Karpas-422 (cell line): Measurements from ENCODE around the gene PBRM1. TPM values are rescaled to one million over a fixed set of nuclear protein-coding genes. Genes with fewer than 3 reads are reported as not detected.

Experiments used
- DNase-seq: peaks from one replicate; pipeline ENCODE4 v3.0.0-alpha.2; 2015
- H2AFZ ChIP-seq: fragments of 200-600 bp; sonication (generic); 2 replicates; pipeline ENCODE4 v1.6.1; 2014; ENCODE audit warnings: antibody characterized with exemption, low read length, mixed read lengths
- H3K27ac ChIP-seq: fragments of 200-600 bp; sonication (generic); 2 replicates; pipeline ENCODE4 v1.5.1; 2014; ENCODE audit warnings: mild to moderate bottlenecking, low read length, moderate library complexity
- H3K27me3 ChIP-seq: fragments of 200-600 bp; sonication (generic); 2 replicates; pipeline ENCODE4 v1.6.1; 2014; ENCODE audit warnings: low read length, mixed read lengths
- H3K36me3 ChIP-seq: fragments of 200-600 bp; sonication (generic); 2 replicates; pipeline ENCODE4 v1.6.1; 2014; ENCODE audit warnings: low read length, mixed read lengths; ENCODE audit not compliant: insufficient read depth
- H3K4me1 ChIP-seq: fragments of 200-600 bp; sonication (generic); 2 replicates; pipeline ENCODE4 v1.6.1; 2014; ENCODE audit warnings: mild to moderate bottlenecking, low read length, mixed read lengths
- H3K4me2 ChIP-seq: fragments of 200-600 bp; sonication (generic); 2 replicates; pipeline ENCODE4 v1.6.1; 2014; ENCODE audit warnings: low read length, low read depth, mild to moderate bottlenecking; ENCODE audit not compliant: poor library complexity, severe bottlenecking
- H3K4me3 ChIP-seq: fragments of 200-600 bp; sonication (generic); 2 replicates; pipeline ENCODE4 v1.5.1; 2014; ENCODE audit warnings: mild to moderate bottlenecking, antibody characterized with exemption, low read length, mixed read lengths
- H3K79me2 ChIP-seq: fragments of 200-600 bp; sonication (generic); 2 replicates; pipeline ENCODE4 v1.6.1; 2014; ENCODE audit warnings: mild to moderate bottlenecking, low read length, mixed read lengths
- H3K9ac ChIP-seq: fragments of 200-600 bp; sonication (generic); 2 replicates; pipeline ENCODE4 v1.6.0; 2014; ENCODE audit warnings: low read length
- H3K9me2 ChIP-seq: fragments of 200-600 bp; sonication (generic), shearing (Covaris generic); replicated peaks from 2 replicates; pipeline ENCODE4 v1.6.0; 2014; ENCODE audit warnings: mild to moderate bottlenecking, low read length, moderate library complexity; ENCODE audit not compliant: insufficient read depth
- H3K9me3 ChIP-seq: fragments of 300-700, 200-600 bp; sonication (generic); 2 replicates; pipeline ENCODE4 v1.6.1; 2014; ENCODE audit warnings: low read length, mixed read lengths
- H4K20me1 ChIP-seq: fragments of 200-600 bp; sonication (generic); 2 replicates; pipeline ENCODE4 v1.6.1; 2014; ENCODE audit warnings: mild to moderate bottlenecking, antibody characterized with exemption, low read length, low read depth; ENCODE audit not compliant: insufficient read depth
- total RNA-seq: library from RNA; depleted of rRNA; stranded (reverse); fragments of >200 nt; shearing (Covaris generic); gene quantifications from 2 replicates; pipeline ENCODE4 v1.2.3, GENCODE V29; 2014; ENCODE audit warnings: low replicate concordance

The PBRM1 gene
- total RNA-seq, 1 experiment from 2014 or later = 53.3 TPM

DNA sequence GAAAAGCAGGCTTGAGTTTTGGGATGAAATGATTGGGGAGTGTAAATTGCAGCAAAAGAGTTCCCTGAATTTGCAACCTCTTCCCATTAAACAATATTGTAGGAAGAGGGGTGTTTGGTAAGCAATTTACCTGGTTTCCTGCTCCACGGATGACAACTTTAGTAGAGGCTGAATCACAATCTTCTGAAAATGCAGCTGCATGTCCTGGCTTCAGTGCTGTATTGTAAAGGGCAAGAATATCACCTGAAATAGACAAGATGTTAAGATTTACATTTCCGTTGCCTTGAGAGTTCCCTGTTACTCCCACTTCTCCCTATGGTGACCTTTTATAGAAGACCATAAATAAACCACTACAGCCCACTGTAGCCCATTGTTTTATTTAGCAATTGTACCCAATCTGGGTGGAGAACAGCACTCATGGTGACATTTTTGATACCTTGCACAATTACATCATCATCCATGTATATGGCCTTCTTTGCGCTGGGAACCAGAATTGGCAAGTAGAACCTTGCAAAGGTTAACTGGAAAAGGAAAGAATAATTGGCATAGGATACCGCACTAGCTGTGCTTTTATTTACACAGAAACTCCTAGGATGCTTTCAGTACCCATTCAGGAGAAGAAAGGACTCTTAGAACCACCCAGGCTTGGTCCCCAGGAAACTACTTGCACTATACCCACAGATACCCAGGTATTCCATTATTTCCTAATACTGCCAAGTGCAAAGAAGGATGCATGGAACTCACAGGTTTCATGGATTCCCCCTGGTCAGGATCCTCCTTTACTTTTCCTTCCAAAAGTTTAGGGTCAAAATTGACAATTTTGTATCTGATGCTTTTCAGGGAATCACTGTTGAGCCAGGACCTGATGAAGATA lies 10.3 kb upstream of the PBRM1 start:
- Histone ChIP-seq H3K36me3 (peaks cover 54% of the 10 kb centered on the region), H3K9me2 (no peaks in the 10 kb centered on the region), H3K4me3 (no peak overlapping the region), H3K27me3 (no peaks in the 10 kb centered on the region), H3K9me3 (no peaks in the 10 kb centered on the region), H3K9ac (no peak overlapping the region), H3K27ac (no peak overlapping the region), H2AFZ (no peak overlapping the region), H4K20me1 (no peaks in the 10 kb centered on the region), H3K79me2 (peaks cover 7% of the 10 kb centered on the region), H3K4me2 (no peak overlapping the region), H3K4me1 (no peaks in the 10 kb centered on the region)
- DNase-seq = no peak

DNA sequence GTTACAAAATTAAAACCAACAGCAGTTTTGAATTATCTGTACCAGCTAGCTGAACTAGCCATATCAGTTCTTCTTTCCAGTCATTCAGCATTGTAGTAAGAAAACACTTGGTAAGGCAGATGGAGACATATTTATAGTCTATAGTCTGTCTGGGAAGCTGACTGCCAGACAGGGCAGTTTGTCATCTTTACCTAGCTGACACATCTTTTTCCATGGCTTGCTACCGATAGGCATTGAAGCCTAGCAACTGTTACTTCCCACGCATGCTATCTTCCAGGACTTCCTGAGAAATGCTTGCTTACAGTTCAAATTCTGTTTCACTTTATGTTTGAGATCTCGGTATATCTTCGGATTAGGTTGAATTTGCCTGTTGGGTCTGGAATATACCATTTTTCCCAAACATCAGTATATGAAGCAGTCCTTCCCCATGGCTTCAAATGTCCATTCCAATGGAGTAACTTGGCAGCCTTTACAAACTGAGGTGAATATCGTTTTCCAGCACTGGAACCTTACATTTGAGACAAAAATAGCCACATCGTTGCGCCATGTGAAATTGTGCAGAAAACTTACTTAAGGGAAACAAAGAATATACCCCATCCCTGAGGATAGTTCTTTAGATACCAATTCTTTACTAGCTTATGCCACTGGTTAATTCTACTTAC lies 8.9 kb upstream of the PBRM1 start:
- DNase-seq = no peak
- Histone ChIP-seq H3K27me3 (no peaks in the 10 kb centered on the region), H3K36me3 (peaks cover 66% of the 10 kb centered on the region), H3K4me3 (no peak overlapping the region), H4K20me1 (no peaks in the 10 kb centered on the region), H3K9me2 (no peaks in the 10 kb centered on the region), H3K4me2 (no peak overlapping the region), H3K79me2 (peaks cover 12% of the 10 kb centered on the region), H2AFZ (no peak overlapping the region), H3K4me1 (no peaks in the 10 kb centered on the region), H3K9me3 (no peaks in the 10 kb centered on the region), H3K27ac (no peak overlapping the region), H3K9ac (no peak overlapping the region)

DNA sequence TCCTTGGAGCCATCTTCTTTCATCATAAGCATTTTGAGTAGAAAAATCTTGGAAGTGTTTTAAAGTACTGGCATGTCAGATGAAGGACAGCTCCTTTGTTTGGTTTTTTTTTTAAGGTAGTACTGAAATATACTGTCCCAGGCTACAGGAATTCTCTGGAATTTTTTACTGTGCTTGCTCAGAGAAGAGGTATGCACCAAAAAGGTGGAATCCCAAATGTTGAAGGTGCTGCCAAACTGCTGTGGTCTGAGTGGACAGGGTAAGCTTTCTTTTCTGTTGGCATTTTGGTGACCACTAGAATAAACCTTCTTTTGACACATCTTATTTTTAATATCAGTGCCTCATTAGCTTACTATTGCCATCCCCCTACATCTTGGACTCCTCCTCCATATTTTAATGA lies 7.4 kb upstream of the PBRM1 start:
- no peaks in the 10 kb centered on the region for H3K27me3 ChIP-seq
- H3K9me2 ChIP-seq = no peaks in the 10 kb centered on the region
- no peaks in the 10 kb centered on the region for H3K9me3 ChIP-seq
- H3K79me2 ChIP-seq = peaks cover 25% of the 10 kb centered on the region
- no peak overlapping the region for H3K9ac ChIP-seq
- peaks cover 82% of the 10 kb centered on the region for H3K36me3 ChIP-seq
- no peaks in the 10 kb centered on the region for H4K20me1 ChIP-seq
- DNase-seq = no peak
- H3K4me1 ChIP-seq = peaks cover 7% of the 10 kb centered on the region; the same call in 1 of the 2 replicates
- no peak overlapping the region for H3K27ac ChIP-seq
- H2AFZ ChIP-seq = no peak overlapping the region
- H3K4me2 ChIP-seq = no peak overlapping the region
- H3K4me3 ChIP-seq = no peak overlapping the region

DNA sequence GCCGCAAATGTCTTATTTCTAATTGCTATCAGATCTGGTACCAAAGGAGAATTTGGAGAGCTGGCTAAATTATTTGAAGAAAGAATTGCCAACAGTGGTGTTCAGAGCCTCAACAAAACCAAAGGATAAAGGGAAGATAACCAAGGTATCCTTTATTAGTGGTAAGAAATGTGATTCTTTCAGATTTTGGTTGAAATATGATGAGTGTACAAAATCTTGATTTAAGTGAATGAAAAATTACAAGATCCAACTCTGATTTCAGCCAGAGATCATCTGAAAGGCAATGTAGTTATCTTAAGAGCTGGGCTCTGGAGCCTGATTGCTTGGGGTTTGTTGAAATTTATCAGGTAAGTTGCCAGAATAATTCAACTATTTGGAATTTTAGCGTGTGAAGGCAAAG lies 4.8 kb upstream of the PBRM1 start:
- Histone ChIP-seq H3K27ac (no peak overlapping the region), H3K36me3 (peaks cover 88% of the 10 kb centered on the region), H3K9ac (no peak overlapping the region), H3K9me3 (no peaks in the 10 kb centered on the region), H3K4me3 (no peak overlapping the region), H3K9me2 (no peaks in the 10 kb centered on the region), H3K4me2 (no peak overlapping the region), H3K79me2 (peaks cover 48% of the 10 kb centered on the region), H3K27me3 (no peaks in the 10 kb centered on the region), H3K4me1 (peaks cover 21% of the 10 kb centered on the region), H4K20me1 (no peaks in the 10 kb centered on the region), H2AFZ (no peak overlapping the region)
- no peak for DNase-seq

DNA sequence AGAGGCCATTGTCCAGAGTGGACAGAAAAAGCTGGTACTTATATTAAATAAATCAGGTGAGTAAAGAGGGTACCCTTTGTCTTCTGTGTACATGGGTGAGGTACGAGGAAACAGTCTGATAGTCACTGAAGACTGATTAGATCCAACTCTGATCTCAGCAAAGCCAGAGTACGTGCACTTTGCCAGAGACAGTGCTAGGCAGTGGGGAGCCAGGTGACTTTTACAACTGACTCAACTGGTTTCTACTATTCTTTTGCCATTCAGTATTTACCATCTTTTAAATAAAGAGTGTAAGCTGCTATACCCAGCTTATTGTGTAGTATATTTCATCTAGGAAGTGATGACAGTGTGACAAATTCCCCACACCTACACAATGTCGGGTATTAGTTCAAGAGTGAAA lies 3.4 kb upstream of the PBRM1 start:
- DNase-seq = no peak
- peaks cover 60% of the 10 kb centered on the region for H3K79me2 ChIP-seq
- peaks cover 28% of the 10 kb centered on the region for H3K4me1 ChIP-seq
- H3K27ac ChIP-seq = no peak overlapping the region
- no peak overlapping the region for H3K4me2 ChIP-seq
- H3K36me3 ChIP-seq = peaks cover 75% of the 10 kb centered on the region
- H3K9me2 ChIP-seq = no peaks in the 10 kb centered on the region
- H3K9ac ChIP-seq = no peak overlapping the region
- H2AFZ ChIP-seq = no peak overlapping the region
- H3K27me3 ChIP-seq = no peaks in the 10 kb centered on the region
- H3K4me3 ChIP-seq = no peak overlapping the region
- H3K9me3 ChIP-seq = no peaks in the 10 kb centered on the region
- no peaks in the 10 kb centered on the region for H4K20me1 ChIP-seq

DNA sequence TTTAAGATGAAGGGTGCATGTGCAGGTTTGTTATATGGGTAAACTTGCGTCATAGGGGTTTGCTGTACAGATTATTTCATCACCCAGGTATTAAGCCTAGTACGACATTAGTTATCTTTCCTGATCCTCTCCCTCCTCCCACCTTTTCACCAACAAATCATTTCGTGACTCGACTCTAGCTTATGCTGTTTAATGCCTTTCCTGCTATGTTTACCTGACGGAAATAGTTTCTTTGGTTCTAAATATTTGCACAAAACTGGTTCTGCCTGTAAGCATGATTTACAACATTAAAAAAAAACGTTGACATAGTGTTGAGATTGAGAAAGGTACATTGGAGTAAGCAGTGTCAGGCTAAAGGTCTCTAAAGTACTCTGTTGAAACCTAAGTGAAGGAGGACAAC lies 2.6 kb upstream of the PBRM1 start:
- Histone ChIP-seq H3K4me3 (no peak overlapping the region), H3K27ac (no peak overlapping the region), H3K27me3 (no peaks in the 10 kb centered on the region), H3K4me1 (peaks cover 34% of the 10 kb centered on the region), H2AFZ (no peak overlapping the region), H3K36me3 (peaks cover 67% of the 10 kb centered on the region), H3K79me2 (peaks cover 69% of the 10 kb centered on the region), H3K9me2 (no peaks in the 10 kb centered on the region), H3K9me3 (no peaks in the 10 kb centered on the region), H3K9ac (peak overlapping the region; percentile 13; the same call in 1 of the 2 replicates), H4K20me1 (no peaks in the 10 kb centered on the region), H3K4me2 (no peak overlapping the region)
- DNase-seq = no peak

DNA sequence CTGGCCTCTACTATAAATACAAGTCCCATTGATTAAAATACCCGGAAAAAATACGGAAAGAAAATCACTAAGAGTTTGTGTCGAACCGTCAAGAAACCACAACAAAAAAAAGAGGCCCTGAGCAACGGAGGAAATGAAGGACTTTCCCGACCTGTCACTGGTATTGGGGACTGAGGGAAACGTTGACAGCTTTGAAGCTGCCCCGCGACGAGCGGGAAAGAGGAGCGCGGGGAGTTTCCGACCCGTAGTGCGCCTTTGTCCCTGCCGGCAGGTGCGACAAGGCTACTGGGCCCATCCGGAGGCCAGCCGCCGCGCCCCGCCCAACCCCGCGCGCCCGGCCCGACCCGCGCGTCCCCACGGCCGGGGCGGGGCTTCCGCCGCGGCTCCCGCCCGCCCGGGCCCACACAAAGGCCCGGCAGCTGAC lies 416 bp downstream of the PBRM1 start:
- Histone ChIP-seq H2AFZ (no peak overlapping the region), H3K9me3 (no peaks in the 10 kb centered on the region)
- peak; percentile 92 for DNase-seq

DNA sequence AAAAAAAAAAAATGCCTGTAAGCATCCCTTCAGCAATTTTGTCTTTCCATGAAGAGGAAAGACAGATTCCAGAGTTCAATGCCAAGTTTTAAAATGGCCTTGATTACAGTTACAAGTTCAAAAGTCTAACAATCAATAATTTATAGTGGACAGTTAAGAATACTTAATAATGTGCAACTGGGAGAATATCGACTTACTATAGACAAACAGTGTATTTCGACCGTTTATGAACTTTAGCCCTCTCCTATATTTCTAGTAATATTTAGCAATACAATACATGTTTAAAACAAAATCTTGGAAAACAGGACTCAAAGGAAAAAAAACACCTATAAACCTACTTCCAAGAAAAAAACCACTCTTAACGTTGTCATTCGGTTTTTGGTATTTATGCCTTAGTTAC lies 1.5 kb downstream of the PBRM1 start:
- H3K79me2 ChIP-seq = peaks cover 96% of the 10 kb centered on the region
- no peak overlapping the region for H2AFZ ChIP-seq
- H4K20me1 ChIP-seq = no peaks in the 10 kb centered on the region
- no peaks in the 10 kb centered on the region for H3K27me3 ChIP-seq
- no peak for DNase-seq
- no peak overlapping the region for H3K27ac ChIP-seq
- H3K4me1 ChIP-seq = peaks cover 44% of the 10 kb centered on the region
- peak overlapping the region; percentile 84 for H3K9ac ChIP-seq
- H3K4me3 ChIP-seq = peak overlapping the region; percentile 88
- peaks cover 41% of the 10 kb centered on the region for H3K36me3 ChIP-seq
- peak overlapping the region; percentile 91 for H3K4me2 ChIP-seq
- H3K9me2 ChIP-seq = no peaks in the 10 kb centered on the region
- no peaks in the 10 kb centered on the region for H3K9me3 ChIP-seq

More for the DNA sequence above, 416 bp downstream of the PBRM1 start:
- Histone ChIP-seq H3K9me2 (no peaks in the 10 kb centered on the region), H3K27ac (peak overlapping the region; percentile 79), H3K36me3 (peaks cover 43% of the 10 kb centered on the region), H3K27me3 (no peaks in the 10 kb centered on the region), H3K79me2 (peaks cover 89% of the 10 kb centered on the region), H3K4me3 (peak overlapping the region; percentile 88), H3K4me1 (peaks cover 44% of the 10 kb centered on the region), H3K9ac (peak overlapping the region; percentile 84), H4K20me1 (no peaks in the 10 kb centered on the region), H3K4me2 (peak overlapping the region; percentile 91)
